GM19438 (cell line): ENCODE data around the gene SOBP.
A peak's percentile ranks its signal among the peaks of the same experiment; 100 is the strongest.
"Not testable (repeated sequence)": the region's sequence is repeated elsewhere in the genome, so short reads cannot be mapped to it uniquely, and the experiment has no call there.

Experiments
- ATAC-seq: cut with Tn5 transposase; IDR thresholded peaks from one replicate; pipeline ENCODE4 v1.9.1; 2021; ENCODE audit warnings: low read depth; ENCODE audit not compliant: unreplicated experiment

The SOBP gene

DNA sequence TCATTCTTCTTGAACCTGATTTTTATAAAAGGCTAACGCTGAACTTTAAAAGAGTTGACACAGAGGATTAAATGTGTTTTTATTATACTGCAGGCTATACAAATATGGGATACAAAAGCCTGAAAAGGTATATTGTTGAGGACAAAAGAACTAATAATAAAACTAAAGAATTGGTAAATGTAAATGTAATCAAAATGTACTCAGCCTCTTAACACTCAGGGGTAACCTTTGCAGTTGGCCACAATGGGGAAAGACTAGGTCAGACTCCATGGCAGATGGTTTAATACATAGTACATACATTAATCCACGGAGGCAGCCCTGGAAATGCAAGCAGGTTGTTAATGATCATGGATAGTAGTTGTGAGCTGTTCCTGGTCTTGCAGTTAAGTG is 57.5 kb downstream of the SOBP start:
- no peak for ATAC-seq

DNA sequence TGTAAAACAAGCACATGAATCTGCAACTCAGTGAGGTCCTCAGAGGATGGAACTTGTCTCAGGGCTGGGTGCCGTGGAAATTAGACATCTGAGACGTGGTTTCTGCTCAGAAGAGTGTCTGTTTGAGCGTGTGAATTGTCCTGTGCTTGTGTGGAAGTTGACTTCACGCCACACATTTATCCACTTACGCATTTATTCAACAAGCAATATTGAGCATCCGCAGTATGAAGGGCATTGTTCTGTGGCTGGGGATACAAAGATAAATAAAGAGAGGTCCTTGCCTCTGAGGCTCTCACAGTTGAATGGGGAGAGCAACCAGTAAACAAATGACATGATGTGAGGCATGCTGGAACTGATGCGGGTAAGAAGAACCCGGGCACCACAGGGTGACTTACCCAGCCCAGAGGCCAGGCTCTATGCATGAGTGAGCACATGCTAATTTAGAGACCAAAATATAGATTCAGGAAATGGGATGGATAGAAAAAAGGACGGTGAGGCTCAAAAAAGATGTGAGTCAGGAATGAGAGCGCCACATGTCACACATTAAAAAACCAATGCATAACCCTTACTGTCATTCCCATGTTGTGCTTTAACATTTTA is 60.4 kb downstream of the SOBP start:
- no peak for ATAC-seq

DNA sequence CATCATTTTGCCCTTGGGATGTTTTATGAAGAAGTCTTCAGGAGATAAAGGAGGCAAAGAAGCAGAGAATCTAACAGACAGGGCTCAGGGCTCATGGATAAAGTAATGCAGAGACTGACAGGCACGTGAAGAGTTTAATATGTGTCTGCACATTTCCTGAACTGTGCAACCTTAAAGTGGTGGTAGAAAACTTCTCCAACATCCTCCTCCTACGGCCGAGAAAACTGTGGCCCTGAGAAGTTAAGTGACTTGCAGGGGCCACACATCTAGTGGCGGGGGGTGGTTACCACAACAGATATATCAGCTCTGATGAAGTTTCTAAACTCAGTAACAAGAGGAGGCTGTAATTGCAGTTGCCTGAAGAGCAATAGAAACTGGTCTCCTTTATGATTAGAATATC is 61.0 kb downstream of the SOBP start:
- no peak for ATAC-seq

DNA sequence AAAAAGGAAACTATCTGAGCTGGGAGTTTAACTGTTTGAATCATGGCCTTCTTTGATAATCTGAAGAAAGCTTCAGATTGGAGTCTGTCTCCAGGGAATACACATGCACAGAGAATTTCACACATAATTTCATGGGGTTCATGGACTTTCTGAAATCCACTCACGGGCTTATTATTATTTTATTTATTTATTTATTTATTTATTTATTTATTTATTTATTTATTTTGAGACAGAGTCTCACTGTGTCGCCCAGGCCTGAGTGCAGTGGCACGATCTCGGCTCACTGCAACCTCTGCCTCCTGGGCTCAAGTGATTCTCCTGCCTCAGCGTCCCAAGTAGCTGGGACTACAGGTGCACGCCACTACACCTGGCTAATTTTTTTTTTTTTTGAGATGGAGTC is 63.2 kb downstream of the SOBP start:
- ATAC-seq, result not testable (repeated sequence)

DNA sequence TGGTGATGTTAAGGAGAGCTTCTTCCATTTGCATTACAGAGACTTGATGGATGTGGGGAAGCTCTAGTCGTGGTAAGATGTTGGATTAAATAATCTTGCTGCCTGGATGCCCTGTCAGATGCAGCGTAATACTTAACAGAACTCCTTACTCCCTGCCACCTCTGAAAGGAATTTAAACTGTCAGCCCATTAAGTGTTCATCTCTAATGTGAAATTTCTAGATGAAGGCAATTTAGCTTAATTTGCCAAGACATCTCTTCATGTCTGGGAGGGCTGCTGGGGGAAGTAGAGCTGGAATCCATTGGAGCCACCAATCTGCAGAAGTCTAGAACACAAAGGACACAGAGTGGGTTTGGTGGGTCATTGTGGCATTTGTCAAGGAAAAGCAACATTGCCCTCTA is 64.4 kb downstream of the SOBP start:
- no peak for ATAC-seq

DNA sequence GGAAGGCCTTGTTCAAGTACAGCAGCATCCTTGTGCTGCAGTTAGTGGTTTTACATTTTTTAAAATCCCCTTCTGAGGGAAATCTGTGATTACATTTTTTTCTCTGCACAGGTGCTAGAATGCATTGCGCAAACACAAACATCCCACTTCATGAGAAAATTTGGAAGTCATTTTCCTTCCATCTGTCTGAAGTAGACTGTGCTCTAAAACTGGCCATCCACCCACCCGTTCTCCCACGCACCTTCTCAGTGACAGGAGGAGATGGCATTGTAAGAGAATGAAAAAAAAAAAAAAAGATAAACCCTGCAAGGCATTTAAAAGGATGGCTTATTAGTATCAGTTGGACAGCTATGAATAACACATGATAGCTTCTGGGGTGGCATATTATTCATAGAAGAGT is 65.0 kb downstream of the SOBP start:
- ATAC-seq, result no peak

DNA sequence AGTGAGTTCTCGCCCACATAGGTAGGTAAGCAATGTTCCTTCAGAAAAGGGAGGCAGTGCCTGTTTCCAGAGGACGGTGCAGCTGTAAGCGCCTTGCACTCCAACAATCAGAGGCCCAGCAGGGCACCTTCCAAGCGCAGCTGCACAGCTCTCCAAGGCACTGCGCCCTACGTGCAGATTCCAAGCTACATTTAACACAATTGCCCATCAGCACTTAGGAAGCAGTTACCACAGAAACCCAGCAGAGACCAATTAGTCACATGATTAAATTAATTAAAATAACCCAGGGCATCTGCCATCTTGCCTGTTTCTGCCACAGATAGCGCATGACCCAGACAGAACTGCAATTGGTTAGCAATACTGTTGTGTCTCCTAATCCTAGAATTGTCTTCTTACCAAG is 65.5 kb downstream of the SOBP start:
- no peak for ATAC-seq

DNA sequence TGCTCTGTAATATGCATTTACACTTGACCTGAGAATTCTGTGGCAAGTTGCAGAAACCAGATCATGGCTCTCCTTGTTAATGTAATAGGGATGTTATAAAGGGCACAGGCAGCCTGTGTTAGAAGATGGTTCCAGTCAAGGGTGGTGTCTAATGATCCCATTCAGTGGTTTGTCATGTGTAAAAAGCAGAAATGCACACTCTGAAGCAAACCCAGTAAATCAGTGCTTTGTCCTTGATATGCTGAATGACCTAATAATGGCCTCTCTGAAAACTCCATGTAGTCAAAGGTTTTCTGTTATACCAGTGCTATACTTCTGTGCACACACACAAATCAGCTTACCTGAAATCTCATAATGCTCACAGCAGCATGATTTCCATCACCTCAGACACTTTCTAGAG is 66.2 kb downstream of the SOBP start:
- no peak for ATAC-seq

DNA sequence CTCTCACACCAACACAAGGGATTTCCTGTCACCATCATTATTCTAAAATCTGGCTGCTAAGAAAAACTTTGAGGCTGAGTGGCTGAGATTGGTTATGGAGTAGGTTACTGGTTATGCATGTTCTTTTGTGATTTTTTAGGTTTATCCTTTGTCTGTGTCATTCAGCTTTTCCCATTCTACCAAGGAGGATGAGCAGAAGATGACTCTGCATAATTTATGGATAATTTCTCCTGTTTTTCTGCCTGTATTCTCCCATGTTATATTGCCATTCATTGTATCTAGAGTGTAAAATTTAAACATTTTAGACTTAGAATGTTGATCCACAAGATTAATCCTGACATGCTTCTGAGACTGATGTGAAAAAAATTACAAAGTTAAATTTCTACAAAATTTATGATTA is 67.8 kb downstream of the SOBP start:
- ATAC-seq, result no peak

DNA sequence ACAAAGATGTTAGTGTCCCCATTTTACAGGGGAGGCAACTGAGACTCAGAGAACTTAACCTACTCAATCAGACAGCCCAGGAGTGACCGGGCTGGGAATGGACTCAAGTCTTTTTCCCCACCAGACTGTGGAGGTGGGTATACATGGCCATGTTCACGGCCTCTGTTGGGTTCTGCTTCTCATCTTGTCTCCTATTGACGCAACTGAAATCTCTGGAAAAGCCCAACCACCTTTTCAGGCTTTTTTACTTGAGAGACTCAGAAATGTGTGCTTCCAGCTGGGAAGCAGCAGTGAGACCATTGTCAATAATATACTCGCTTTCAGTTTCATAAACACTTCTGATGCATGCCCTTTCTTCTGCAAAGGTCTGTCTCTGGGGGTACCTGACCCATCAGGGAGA is 70.7 kb downstream of the SOBP start:
- ATAC-seq, result peak; percentile 64

DNA sequence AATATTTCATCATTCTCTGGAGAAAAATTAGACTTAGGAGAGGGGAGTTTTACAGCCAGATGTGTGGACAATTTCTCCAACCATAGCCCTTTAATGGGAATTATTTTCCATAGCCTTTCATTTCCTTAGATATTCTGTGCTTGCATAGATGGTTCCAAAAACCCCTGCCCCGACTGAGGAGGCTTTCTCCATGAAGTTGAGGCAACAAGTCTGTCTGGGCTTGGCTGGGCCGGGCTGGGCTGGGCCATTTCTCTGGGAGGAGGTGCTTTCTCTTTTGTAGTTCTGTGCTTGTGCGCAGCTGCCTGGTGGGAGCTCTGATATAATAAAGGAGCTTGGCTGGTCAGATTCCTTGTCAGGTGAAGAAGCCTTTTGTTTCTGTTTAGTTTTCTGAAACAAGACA is 71.4 kb downstream of the SOBP start:
- no peak for ATAC-seq

DNA sequence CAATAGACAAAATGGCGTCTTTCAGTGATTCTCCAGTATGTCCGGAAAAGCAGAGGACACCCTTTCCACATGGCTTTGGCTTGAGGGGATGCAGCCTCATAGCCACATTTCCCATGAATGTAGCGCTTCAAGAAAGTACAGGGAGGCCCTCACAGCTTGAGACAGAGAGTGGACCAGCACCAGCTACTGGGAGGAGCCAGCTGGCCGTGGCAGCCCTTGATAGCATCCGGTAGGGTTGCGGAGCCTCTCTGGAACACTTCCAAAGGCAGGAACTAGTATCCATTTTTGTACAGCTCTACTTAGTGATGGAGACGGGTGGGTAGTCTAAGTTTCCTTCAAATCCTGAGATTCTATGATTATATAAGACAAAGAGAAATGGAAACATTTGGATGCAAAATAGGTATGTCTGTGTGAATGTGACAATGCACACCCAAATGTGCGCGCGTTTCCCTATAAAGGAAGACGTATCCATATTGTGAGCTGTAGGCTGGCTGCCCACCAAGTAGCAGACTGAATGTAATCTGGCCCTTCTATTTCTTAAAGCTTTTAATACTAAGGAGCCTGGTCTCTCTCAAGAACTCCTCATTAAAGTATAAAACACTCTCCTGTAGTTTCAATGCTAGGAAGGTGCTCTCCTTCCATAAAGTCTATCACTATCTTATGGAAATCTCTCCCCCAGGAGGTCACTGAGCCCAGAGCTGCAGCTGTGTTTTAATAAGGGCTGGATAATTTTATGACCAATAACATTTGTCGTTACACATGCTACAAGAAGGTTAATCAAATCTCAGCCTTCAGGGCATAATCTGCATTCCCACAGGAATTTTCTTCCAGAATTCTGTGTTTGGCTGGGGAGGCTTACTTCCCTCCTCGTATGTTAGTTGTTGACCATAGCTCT is 74.0 kb downstream of the SOBP start:
- ATAC-seq, result no peak

DNA sequence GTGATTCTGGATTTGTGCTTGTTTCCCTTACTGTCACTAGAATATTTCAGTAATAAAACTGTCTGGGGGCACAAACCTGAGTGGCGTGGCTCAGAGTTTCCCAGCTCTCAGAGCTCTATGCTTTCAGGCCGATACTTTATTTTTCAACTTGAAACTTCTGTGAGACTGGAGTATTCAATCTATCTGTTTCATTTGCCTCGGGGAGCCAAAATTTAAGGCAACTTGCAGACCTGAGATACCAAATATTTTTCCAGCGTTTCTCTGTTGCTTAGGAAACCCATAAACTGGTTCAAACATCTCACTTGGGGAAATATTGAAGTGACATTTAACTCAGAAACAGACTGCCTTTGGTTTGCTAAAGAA is 74.7 kb downstream of the SOBP start:
- ATAC-seq, result no peak

DNA sequence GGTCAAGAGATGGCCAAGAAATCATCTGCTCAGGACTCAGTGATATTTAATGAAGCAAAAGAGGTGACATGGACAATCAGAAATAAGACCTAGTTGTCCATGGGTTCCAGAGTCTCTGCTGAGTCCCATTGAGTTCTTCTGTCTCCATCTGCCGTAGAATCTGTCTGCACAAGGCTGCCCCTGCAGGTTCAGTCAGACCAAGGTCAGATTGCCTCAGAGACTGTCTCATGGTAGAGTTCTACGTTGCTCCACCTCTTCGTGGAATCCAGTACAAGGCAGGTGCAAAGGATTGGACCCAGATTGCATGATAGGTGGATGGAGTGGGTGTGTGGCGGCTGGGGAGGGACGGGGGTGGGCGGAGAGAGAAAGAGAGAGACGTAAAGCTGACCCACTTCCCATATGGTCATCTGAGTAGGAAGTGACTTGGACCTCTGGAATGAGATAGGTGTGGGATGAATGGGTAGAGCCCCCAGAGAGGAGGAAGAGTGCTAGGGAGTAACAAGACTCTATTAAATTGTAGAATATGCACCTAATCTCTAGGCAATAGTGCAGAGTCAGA is 75.3 kb downstream of the SOBP start:
- no peak for ATAC-seq

DNA sequence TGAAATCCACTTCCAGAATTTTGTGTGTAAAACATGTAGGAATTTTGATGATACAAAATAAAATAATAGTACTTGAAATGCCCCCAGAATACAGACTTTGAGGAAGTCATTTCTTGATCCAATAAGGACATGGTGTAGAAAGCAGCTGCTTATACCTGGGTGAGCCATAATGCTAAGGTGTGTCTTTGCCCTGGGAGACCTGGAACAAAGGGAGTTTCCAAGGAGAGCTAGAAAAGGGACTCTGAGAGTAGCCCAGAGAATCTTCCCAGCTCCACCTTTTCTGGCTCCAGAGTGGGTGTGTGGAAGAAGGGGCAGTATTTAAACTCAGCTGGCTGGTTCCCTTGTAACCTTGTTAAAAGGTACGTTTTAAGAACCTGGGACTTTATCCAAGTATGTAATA is 77.7 kb downstream of the SOBP start:
- ATAC-seq, result no peak

DNA sequence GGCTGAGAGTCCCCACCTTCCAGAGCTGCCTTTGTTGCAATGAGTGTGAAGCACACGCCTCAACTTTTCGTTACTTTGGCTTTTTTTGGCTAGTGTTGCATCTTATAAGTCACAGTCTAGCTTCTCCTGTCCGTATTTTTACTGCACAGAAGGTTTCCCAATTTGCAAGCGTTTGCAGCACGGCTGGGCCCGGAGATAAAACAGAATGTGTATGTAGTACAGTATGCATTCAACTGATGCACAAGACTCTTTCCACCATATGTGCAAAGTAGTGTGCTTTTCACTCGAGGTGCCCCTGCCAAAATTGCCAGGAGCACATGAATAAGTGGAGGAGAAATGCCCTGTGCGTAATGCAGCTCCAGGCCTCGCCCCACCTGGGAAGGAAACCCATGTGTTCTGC is 79.6 kb downstream of the SOBP start:
- ATAC-seq, result no peak

DNA sequence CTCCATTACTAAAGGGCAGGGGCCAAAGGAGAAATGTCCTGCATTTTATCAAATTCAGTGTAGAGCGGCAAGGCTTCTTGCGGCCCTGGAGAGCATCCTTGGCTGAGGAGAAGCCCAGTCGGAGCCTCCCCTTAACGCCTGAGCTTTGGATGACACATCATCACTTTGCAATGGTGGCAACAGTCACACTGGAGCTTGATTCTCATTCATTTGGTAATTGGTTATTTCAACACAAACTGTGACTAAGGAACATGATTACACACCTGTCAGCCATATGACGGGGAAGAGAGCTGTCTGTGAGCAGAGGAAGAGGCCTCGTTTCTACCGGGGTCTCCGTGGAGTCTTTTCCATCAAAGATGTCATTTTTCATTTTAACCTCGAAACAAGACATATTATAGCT is 81.4 kb downstream of the SOBP start:
- no peak for ATAC-seq

DNA sequence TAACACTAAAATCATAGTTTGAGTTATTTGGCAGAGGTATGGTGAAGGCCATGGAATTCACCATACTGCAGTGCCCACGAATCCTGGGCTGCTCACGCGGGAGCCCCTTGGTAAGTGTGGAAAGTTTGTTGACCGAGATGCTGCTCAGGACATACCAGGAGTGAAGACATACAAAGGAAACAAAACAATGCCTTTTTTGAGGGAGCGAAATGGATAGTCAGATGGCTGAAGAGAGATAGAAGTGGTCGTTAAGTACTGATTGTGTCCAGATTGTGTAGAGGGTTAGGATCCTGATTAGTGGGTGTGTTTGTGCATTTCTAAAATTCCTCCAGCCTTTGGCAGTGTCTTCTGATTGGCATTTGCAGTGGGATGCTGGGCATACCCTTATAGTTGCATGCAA is 83.0 kb downstream of the SOBP start:
- ATAC-seq, result no peak

DNA sequence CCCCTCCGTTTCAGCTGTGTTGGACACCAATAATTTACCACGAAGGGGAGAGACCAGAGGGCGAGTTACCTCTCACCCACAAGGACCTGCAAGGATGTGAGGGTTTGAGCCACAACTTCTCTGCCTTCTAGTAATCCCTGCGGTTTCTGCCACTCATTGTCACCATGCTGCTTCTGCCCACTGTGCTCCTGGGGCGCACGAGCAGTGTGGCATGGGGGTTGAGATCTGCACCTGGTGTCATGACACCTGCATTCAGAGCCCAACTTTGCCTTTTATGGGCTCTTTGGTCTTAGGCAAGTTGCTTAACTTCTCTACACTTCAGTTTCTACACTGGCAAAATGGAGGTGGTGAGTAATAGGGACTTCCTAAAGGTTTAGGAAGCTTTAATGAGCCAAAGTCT is 84.9 kb downstream of the SOBP start:
- no peak for ATAC-seq

DNA sequence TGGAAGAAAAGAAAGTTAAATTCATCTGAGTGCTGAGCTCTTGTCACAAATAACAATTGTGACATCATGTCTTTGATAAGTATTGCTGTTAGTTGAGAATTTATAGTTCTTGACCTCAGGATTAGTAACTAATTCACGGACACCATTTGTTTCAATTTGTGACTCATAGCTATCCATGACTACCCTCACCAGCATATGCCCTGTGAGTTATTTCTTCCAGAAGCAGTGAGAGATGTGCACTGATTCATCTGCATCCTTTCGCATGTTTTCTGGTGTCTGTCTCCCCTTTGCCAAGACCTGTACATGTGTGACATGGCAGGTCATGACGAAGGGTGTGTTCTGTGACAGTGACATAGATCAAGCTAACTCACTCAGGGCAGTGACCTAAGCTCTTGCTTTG is 86.9 kb downstream of the SOBP start:
- ATAC-seq, result no peak

DNA sequence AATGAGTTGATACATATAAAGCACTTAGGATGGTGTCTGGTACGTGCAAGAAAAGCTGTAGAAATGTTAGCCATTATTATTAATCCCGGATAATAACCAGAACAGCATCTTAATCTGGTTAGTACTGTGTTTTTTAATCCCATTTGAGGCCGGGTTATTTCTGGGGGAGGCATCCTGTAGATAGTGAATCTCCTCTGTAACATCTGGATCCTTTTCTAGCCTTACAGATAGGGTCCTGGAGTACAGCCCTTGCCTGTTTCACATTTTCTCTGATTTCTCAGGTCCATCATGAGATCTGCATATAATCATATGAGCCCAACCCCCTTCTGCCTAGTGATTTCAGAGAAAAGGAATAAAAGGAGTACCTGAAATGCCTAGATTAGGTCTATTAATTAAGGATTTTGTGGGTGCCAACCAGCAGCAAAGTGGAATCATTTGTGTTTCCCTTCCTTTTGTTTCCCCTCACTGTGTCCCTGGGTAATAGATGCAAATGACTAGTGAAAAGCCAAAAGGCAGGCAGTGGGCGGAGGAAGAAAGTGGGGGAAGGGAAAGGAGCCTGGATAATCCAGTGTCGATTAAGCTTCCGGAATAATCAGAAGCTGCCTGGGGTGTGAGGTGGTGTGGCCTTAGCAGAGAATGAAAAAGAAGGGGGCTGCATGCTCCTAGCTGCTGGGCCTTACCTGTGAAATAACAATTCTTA is 88.9 kb downstream of the SOBP start:
- no peak for ATAC-seq
